Kidney (tissue), 14 donors: ENCODE data around the gene CACNA1S. TPM values are rescaled to one million over a fixed set of nuclear protein-coding genes. Genes with fewer than 3 reads are reported as not detected.

ENCODE experiments used
- DNase-seq, 5 donors: peaks; one replicate each; pipeline ENCODE4 v3.0.0-alpha.2; 2013 to 2020
- FAIRE-seq: peaks from 2 replicates; lab custom pipeline; 2012; peaks lifted over from hg19 to GRCh38; lab: Jason Lieb, UNC
- H3K27ac ChIP-seq, 2 donors: one replicate each; pipeline ENCODE4 v1.7.0; 2013; ENCODE audit warnings: low read depth in 2 of 2, low read length in 2 of 2, inconsistent platforms in 1 of 2
- H3K27me3 ChIP-seq: one replicate; pipeline ENCODE4 v1.7.1; 2013; ENCODE audit warnings: low read length, inconsistent platforms; ENCODE audit not compliant: control insufficient read depth, insufficient read depth
- H3K36me3 ChIP-seq, 3 donors: one replicate each; pipeline versions ENCODE4 v1.7.0 to v1.7.1; 2013; ENCODE audit warnings: low read length in 3 of 3, control low read depth in 1 of 3, inconsistent platforms in 1 of 3; ENCODE audit not compliant: insufficient read depth in 3 of 3, control insufficient read depth in 2 of 3
- H3K4me1 ChIP-seq, 3 donors: one replicate each; pipeline versions ENCODE4 v1.7.0 to v1.7.1; 2013; ENCODE audit warnings: low read length in 3 of 3, inconsistent platforms in 1 of 3, low read depth in 1 of 3; ENCODE audit not compliant: control insufficient read depth in 2 of 3, insufficient read depth in 2 of 3
- H3K4me3 ChIP-seq, 3 donors: one replicate each; pipeline versions ENCODE4 v1.7.0 to v1.8.1; 2013; ENCODE audit warnings: low read length in 3 of 3, control low read depth in 1 of 3, inconsistent platforms in 1 of 3
- H3K9ac ChIP-seq, 3 donors: one replicate each; pipeline versions ENCODE4 v1.7.0 to v1.7.1; 2013; ENCODE audit warnings: low read length in 3 of 3, control low read depth in 1 of 3, inconsistent platforms in 1 of 3
- H3K9me3 ChIP-seq, 3 donors: one replicate each; pipeline versions ENCODE4 v1.7.0 to v1.7.1; 2013; ENCODE audit warnings: low read length in 3 of 3, control low read depth in 1 of 3, inconsistent platforms in 1 of 3; ENCODE audit not compliant: control insufficient read depth in 2 of 3, insufficient read depth in 1 of 3
- intact Hi-C: fragments of 100-400 bp; cut with DNase I; formaldehyde crosslinking; loops from one replicate; pipeline ENCODE4 v1.11.1; 2022
- polyA plus RNA-seq: library from polyadenylated mRNA; stranded (reverse); fragments of 350-450 nt; fragmentation: Illumina TruSeq; extraction: RNeasy Lipid Tissue Mini Kit (QIAGEN cat#74804); gene quantifications from one replicate; pipeline ENCODE4 v1.2.3, GENCODE V29; 2014; ENCODE audit warnings: low read depth, low replicate concordance; ENCODE audit not compliant: insufficient read depth
- total RNA-seq: library from RNA; stranded (reverse); fragmentation: NEBNext Ultra II Directional; extraction: Animal tissue kit (Norgen Biotek cat#: 25700); gene quantifications from one replicate; pipeline ENCODE4 v1.2.1, GENCODE V29; 2021
- TF ChIP-seq, protein P1 (sequence below): IDR thresholded peaks from 3 replicates; pipeline ENCODE4 v1.5.1; 2012; ENCODE audit warnings: mild to moderate bottlenecking, moderate library complexity, borderline replicate concordance; ENCODE audit not compliant: insufficient read depth; ENCODE audit errors: extremely low read depth
- donor health status: control.
- donor health status: control.
- donor health status: control.
- donor health status: control.
- donor health status: control.
- donor health status: DM: yes; HTN: yes; CAD: no.
- donor health status: Normal renal cell carcinoma (clear cell type).

CACNA1S gene
- total and polyA plus RNA-seq, 2 donors from 2014 or later = 0.41 TPM; not detected in 1

DNA sequence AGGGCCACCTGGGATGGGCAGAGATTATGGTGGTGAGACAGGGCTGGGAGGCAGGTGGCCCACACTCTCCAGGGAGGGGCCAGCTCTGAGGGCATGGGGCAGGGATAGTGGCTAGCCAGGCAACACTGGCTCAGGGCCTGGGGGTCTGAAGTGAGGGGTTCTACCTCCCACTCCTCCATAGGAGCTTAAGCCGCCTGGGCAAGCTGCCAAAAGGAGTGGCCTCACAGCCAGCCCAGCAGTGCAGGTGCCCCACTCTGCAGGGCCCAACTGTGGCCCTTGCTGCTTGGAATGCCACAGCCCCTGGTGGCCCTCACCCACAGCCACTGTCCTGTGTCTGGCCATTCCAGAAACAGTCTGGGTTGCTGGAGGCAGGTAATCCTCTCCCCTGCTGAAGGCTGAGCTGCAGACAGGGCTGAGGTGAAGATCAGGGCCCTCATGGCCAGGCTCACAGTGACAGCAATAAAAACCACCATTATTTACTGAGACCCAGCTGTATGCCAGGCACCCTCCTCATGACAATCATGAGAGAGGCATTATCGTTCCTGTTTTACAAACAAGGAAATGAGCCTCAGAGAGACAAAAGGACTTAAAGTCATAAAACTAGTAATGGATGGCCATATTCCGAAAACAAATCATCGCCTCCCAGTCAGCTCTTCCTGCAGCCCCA lies 119.7 kb downstream of the CACNA1S start:
- Histone ChIP-seq H3K27ac (no peak overlapping the region), H3K4me3 (no peak overlapping the region), H3K36me3 (no peaks in the 10 kb centered on the region), H3K9ac (no peak overlapping the region), H3K9me3 (no peaks in the 10 kb centered on the region), H3K27me3 (no peaks in the 10 kb centered on the region), H3K4me1 (no peaks in the 10 kb centered on the region)
- DNase-seq (peak in 2 of 5 donors; percentile 20 to 72), FAIRE-seq (no peak)
- TF ChIP-seq, protein P1, sequence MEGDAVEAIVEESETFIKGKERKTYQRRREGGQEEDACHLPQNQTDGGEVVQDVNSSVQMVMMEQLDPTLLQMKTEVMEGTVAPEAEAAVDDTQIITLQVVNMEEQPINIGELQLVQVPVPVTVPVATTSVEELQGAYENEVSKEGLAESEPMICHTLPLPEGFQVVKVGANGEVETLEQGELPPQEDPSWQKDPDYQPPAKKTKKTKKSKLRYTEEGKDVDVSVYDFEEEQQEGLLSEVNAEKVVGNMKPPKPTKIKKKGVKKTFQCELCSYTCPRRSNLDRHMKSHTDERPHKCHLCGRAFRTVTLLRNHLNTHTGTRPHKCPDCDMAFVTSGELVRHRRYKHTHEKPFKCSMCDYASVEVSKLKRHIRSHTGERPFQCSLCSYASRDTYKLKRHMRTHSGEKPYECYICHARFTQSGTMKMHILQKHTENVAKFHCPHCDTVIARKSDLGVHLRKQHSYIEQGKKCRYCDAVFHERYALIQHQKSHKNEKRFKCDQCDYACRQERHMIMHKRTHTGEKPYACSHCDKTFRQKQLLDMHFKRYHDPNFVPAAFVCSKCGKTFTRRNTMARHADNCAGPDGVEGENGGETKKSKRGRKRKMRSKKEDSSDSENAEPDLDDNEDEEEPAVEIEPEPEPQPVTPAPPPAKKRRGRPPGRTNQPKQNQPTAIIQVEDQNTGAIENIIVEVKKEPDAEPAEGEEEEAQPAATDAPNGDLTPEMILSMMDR = no peak
- intact Hi-C loops = no loop called here

DNA sequence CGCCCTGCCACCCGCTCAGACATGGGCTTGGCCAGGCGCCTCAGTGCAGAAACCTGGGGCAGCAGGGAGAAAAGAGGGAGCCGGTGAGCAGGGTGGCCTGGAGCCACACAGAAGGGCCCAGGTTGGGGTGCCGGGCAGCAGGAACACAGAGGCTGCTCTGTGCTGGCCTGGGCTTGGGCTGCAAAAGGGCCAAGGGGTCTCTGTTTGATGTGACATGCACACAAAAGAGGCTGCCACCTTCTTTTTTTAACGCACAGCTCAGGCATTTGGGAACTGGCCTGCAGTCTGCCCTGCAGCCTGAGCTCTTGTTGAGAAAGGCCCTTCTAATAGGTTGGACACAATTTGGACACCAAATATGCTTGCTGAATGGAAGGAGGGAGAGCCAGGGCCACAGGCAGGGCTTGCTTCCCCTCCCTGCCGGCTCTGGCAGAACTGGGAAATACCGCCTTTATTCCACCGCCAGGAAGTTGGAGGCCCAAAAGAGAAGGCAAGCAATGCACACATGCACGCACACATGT lies 121.1 kb downstream of the CACNA1S start:
- H3K9ac ChIP-seq = no peak overlapping the region
- H3K4me3 ChIP-seq = no peak overlapping the region
- H3K4me1 ChIP-seq = no peaks in the 10 kb centered on the region
- intact Hi-C loops = no loop called here
- TF ChIP-seq, protein P1 = no peak
- no peaks in the 10 kb centered on the region for H3K27me3 ChIP-seq
- no peaks in the 10 kb centered on the region for H3K36me3 ChIP-seq
- H3K27ac ChIP-seq = no peak overlapping the region
- DNase-seq (no peak), FAIRE-seq (no peak)
- no peaks in the 10 kb centered on the region for H3K9me3 ChIP-seq

DNA sequence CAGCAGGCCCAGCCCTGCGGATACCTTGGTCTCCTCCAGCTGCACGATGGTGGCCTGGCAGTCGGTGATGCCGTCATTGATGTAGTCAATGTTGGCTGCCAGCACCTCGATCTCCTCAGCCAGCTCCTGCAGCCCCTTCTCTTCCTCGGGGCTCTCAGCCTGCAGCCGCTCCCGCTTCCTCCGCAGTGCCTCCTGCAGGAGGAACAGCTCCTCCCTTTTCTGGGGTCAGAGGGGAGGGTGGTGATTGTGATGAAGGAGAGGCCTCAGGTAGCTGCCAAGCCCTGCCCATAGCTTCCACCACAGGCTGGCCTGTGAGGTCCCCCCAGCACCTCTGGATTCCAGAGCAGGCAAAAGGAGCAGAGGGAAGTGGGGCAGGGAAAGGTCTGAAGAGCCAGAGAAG lies 122.1 kb downstream of the CACNA1S start:
- TF ChIP-seq, protein P1 = no peak
- no peak for FAIRE-seq
- DNase-seq = no peak
- Histone ChIP-seq H3K9ac (no peak overlapping the region), H3K27ac (no peak overlapping the region), H3K4me3 (no peak overlapping the region), H3K27me3 (no peaks in the 10 kb centered on the region), H3K9me3 (no peaks in the 10 kb centered on the region), H3K4me1 (no peaks in the 10 kb centered on the region), H3K36me3 (no peaks in the 10 kb centered on the region)
- intact Hi-C loops = no loop called here

Other genes starting within 250 kb of the CACNA1S start
- 0.19 TPM for gene GPR25, start 239.4 kb downstream of the CACNA1S start, total RNA-seq
- gene GPR25, start 239.4 kb downstream of the CACNA1S start, polyA plus RNA-seq = not detected
- gene INAVA, start 217.5 kb downstream of the CACNA1S start, total RNA-seq = 48.8 TPM
- 22.1 TPM for gene INAVA, start 217.5 kb downstream of the CACNA1S start, polyA plus RNA-seq
- 5.6 TPM for gene KIF21B, start 88.7 kb downstream of the CACNA1S start, total RNA-seq
- 0.19 TPM for gene KIF21B, start 88.7 kb downstream of the CACNA1S start, polyA plus RNA-seq
- not detected for gene ASCL5, start 14.8 kb upstream of the CACNA1S start, total RNA-seq
- not detected for gene ASCL5, start 14.8 kb upstream of the CACNA1S start, polyA plus RNA-seq
- gene TMEM9, start 42.0 kb upstream of the CACNA1S start, total RNA-seq = 81.9 TPM
- 166 TPM for gene TMEM9, start 42.0 kb upstream of the CACNA1S start, polyA plus RNA-seq
- 2.8 TPM for gene IGFN1, start 78.4 kb upstream of the CACNA1S start, total RNA-seq
- not detected for gene IGFN1, start 78.4 kb upstream of the CACNA1S start, polyA plus RNA-seq
- gene PKP1, start 171.1 kb upstream of the CACNA1S start, total RNA-seq = 0.63 TPM
- 0.47 TPM for gene PKP1, start 171.1 kb upstream of the CACNA1S start, polyA plus RNA-seq